PFSK-1 (cell line): ENCODE data around the gene SH3BP1. TPM values are rescaled to one million over a fixed set of nuclear protein-coding genes. Genes with fewer than 3 reads are reported as not detected.

Experiments
- FOXP2 ChIP-seq: optimal IDR thresholded peaks from 2 replicates; pipeline ENCODE3; 2011; ENCODE audit warnings: borderline replicate concordance, control low read depth, inconsistent platforms; ENCODE audit not compliant: insufficient read depth; ENCODE audit errors: extremely low read length, extremely low read depth
- POLR2AphosphoS5 ChIP-seq: IDR thresholded peaks from 2 replicates; pipeline ENCODE4 v1.6.1; 2012; ENCODE audit warnings: low read depth, mild to moderate bottlenecking, control low read depth, low read length, moderate library complexity
- REST ChIP-seq, 2 experiments: IDR thresholded peaks; 2 replicates each; pipeline versions ENCODE4 v1.6.1 to v1.8.0; 2011 to 2012; ENCODE audit warnings: low read depth in 2 of 2, low read length in 2 of 2, control low read depth in 1 of 2, inconsistent platforms in 1 of 2, mild to moderate bottlenecking in 1 of 2, moderate library complexity in 1 of 2; ENCODE audit not compliant: insufficient read depth in 1 of 2
- SIN3A ChIP-seq: IDR thresholded peaks from 2 replicates; pipeline ENCODE4 v1.6.1; 2012; ENCODE audit warnings: mild to moderate bottlenecking, low read length, moderate library complexity, borderline replicate concordance; ENCODE audit not compliant: insufficient read depth
- TAF1 ChIP-seq: IDR thresholded peaks from 2 replicates; pipeline ENCODE4 v1.6.1; 2012; ENCODE audit warnings: low read length, control low read depth, borderline replicate concordance; ENCODE audit not compliant: insufficient read depth
- polyA plus RNA-seq: library from polyadenylated mRNA; unstranded; fragments of >200 nt; gene quantifications from one replicate; pipeline ENCODE4 v1.2.1, GENCODE V29; 2012; ENCODE audit warnings: low read depth, missing spikeins; ENCODE audit not compliant: insufficient read length

Gene SH3BP1
- 70.9 TPM for polyA plus RNA-seq

GRCh38 chr22:37639070-37639760, at the start of gene SH3BP1:
Gene SH3BP1 (plus strand): TSS chr22:37639669. CDS start chr22:37639788, 119 bp downstream.
- TF ChIP-seq FOXP2 (no peak), SIN3A (no peak), REST (IDR thresholded peaks at IDR 0.05; ENCODE audit: insufficient read depth in 1 of 2, low read depth in 2 of 2, low read length in 2 of 2) (no peak), POLR2AphosphoS5 (no peak; the same call in 1 of the 2 replicates), TAF1 (no peak)

- TF ChIP-seq SIN3A = no peak
- no peak for TF ChIP-seq FOXP2
- no peak for TF ChIP-seq TAF1
- no peak for TF ChIP-seq REST (IDR thresholded peaks at IDR 0.05; ENCODE audit: insufficient read depth in 1 of 2, low read depth in 2 of 2, low read length in 2 of 2)
- TF ChIP-seq POLR2AphosphoS5 = no peak
Measured at GRCh38 chr22:37591823-37592404, 47.6 kb upstream of the SH3BP1 start.

- no peak for TF ChIP-seq FOXP2
- TF ChIP-seq REST (IDR thresholded peaks at IDR 0.05; ENCODE audit: insufficient read depth in 1 of 2, low read depth in 2 of 2, low read length in 2 of 2) = no peak
- TF ChIP-seq POLR2AphosphoS5 = no peak
- no peak for TF ChIP-seq SIN3A
- no peak for TF ChIP-seq TAF1
Measured at GRCh38 chr22:37594237-37594636, 45.2 kb upstream of the SH3BP1 start.

GRCh38 chr22:37599153-37599552, 40.3 kb upstream of the SH3BP1 start:
- no peak for TF ChIP-seq POLR2AphosphoS5

- TF ChIP-seq TAF1 (no peak), FOXP2 (no peak), SIN3A (no peak), REST (IDR thresholded peaks at IDR 0.05; ENCODE audit: insufficient read depth in 1 of 2, low read depth in 2 of 2, low read length in 2 of 2) (no peak), POLR2AphosphoS5 (no peak)
Measured at GRCh38 chr22:37601203-37601539, 38.3 kb upstream of the SH3BP1 start.
